ENCODE data around the gene KIF21B. TPM values are rescaled to one million over a fixed set of nuclear protein-coding genes. Genes with fewer than 3 reads are reported as not detected.

Gene KIF21B
- total RNA-seq, 5 donors from 2014 or later (not counting 1 experiment from before 2014, with no cell fraction given) = 70.8 to 110 (median 101) TPM

GRCh38 chr1:200990114-200990513 lies 33.4 kb downstream of the KIF21B start:
- no peak for ATAC-seq (replicated peaks in 1 of 4)
- peaks cover 27 to 95% of the 10 kb centered on the region in 2 donors for H3K36me3 ChIP-seq (ENCODE audit: control insufficient read depth in 2 of 2, extremely low read depth in 1 of 2, insufficient read depth in 1 of 2, low read length in 1 of 2)

GRCh38 chr1:200989337-200989736 lies 34.2 kb downstream of the KIF21B start:
- ATAC-seq (replicated peaks in 1 of 4) (no peak), DNase-seq (no peak)
- Histone ChIP-seq H3K9me3 (no peaks in the 10 kb centered on the region), H3K4me1 (ENCODE audit: control insufficient read depth in 1 of 2, extremely low read depth in 1 of 2, insufficient read depth in 2 of 2, low read length in 2 of 2) (no peaks in the 10 kb centered on the region), H3K27me3 (replicated peaks in 1 of 2; ENCODE audit: control insufficient read depth in 2 of 2, extremely low read depth in 1 of 2, insufficient read depth in 2 of 2, low read length in 1 of 2) (no peaks in the 10 kb centered on the region), H3K27ac (ENCODE audit: low read length) (no peak overlapping the region), H3K4me3 (ENCODE audit: control insufficient read depth in 1 of 2, extremely low read depth in 1 of 2, low read length in 1 of 2) (no peak overlapping the region), H3K36me3 (ENCODE audit: control insufficient read depth in 2 of 2, extremely low read depth in 1 of 2, insufficient read depth in 1 of 2, low read length in 1 of 2) (peaks cover 27 to 95% of the 10 kb centered on the region in 2 donors)
- no peaks in the 10 kb centered on the region for H3K4me1 Mint-ChIP-seq
- H3K36me3 Mint-ChIP-seq = peaks cover 34% of the 10 kb centered on the region
- WGBS (ENCODE audit: insufficient coverage) = no CpG with 5 or more reads among the region's 4 CpGs
- CTCF ChIA-PET = no interaction called here
- H3K27ac Mint-ChIP-seq = peak overlapping the region in 1 of 2 donors; percentile 48
- H3K9me3 Mint-ChIP-seq = no peaks in the 10 kb centered on the region
- POLR2A ChIA-PET = no interaction called here
- H3K4me3 Mint-ChIP-seq = no peak overlapping the region
- no peaks in the 10 kb centered on the region for H3K27me3 Mint-ChIP-seq

More at GRCh38 chr1:200990114-200990513, 33.4 kb downstream of the KIF21B start:
- H3K9me3 ChIP-seq = no peaks in the 10 kb centered on the region
- ChIA-PET POLR2A (no interaction called here), CTCF (no interaction called here)
- no peaks in the 10 kb centered on the region for H3K4me1 ChIP-seq (ENCODE audit: control insufficient read depth in 1 of 2, extremely low read depth in 1 of 2, insufficient read depth in 2 of 2, low read length in 2 of 2)
- H3K4me3 ChIP-seq (ENCODE audit: control insufficient read depth in 1 of 2, extremely low read depth in 1 of 2, low read length in 1 of 2) = no peak overlapping the region
- DNase-seq = no peak
- H3K27ac Mint-ChIP-seq = no peak overlapping the region
- WGBS (ENCODE audit: insufficient coverage) = no CpG with 5 or more reads among the region's 9 CpGs
- peaks cover 31% of the 10 kb centered on the region for H3K36me3 Mint-ChIP-seq
- no peak overlapping the region for H3K27ac ChIP-seq (ENCODE audit: low read length)
- H3K27me3 ChIP-seq (replicated peaks in 1 of 2; ENCODE audit: control insufficient read depth in 2 of 2, extremely low read depth in 1 of 2, insufficient read depth in 2 of 2, low read length in 1 of 2) = no peaks in the 10 kb centered on the region
- no peaks in the 10 kb centered on the region for H3K9me3 Mint-ChIP-seq
- no peaks in the 10 kb centered on the region for H3K27me3 Mint-ChIP-seq
- H3K4me3 Mint-ChIP-seq = no peak overlapping the region
- H3K4me1 Mint-ChIP-seq = no peaks in the 10 kb centered on the region

GRCh38 chr1:200988693-200989092 lies 34.8 kb downstream of the KIF21B start:
- peak overlapping the region in 1 of 2 donors; percentile 6 for H3K27ac Mint-ChIP-seq
- ATAC-seq (replicated peaks in 1 of 4) = no peak
- H3K4me1 Mint-ChIP-seq = no peaks in the 10 kb centered on the region
- Histone ChIP-seq H3K27ac (ENCODE audit: low read length) (no peak overlapping the region), H3K4me1 (ENCODE audit: control insufficient read depth in 1 of 2, extremely low read depth in 1 of 2, insufficient read depth in 2 of 2, low read length in 2 of 2) (no peaks in the 10 kb centered on the region), H3K9me3 (no peaks in the 10 kb centered on the region), H3K36me3 (ENCODE audit: control insufficient read depth in 2 of 2, extremely low read depth in 1 of 2, insufficient read depth in 1 of 2, low read length in 1 of 2) (peaks cover 30 to 95% of the 10 kb centered on the region in 2 donors), H3K27me3 (replicated peaks in 1 of 2; ENCODE audit: control insufficient read depth in 2 of 2, extremely low read depth in 1 of 2, insufficient read depth in 2 of 2, low read length in 1 of 2) (no peaks in the 10 kb centered on the region), H3K4me3 (ENCODE audit: control insufficient read depth in 1 of 2, extremely low read depth in 1 of 2, low read length in 1 of 2) (no peak overlapping the region)
- no peaks in the 10 kb centered on the region for H3K27me3 Mint-ChIP-seq
- H3K36me3 Mint-ChIP-seq = peaks cover 41% of the 10 kb centered on the region
- H3K9me3 Mint-ChIP-seq = no peaks in the 10 kb centered on the region
- ChIA-PET POLR2A (no interaction called here), CTCF (interaction anchor here in 1 of 2 donors (0.6 kb wide), 1 partner anchor 57 kb away, joined by 12 read pairs; no protein-coding TSS in a partner anchor)
- no peak overlapping the region for H3K4me3 Mint-ChIP-seq
- WGBS (ENCODE audit: insufficient coverage) = 95% methylated on average over 9 of the region's 9 CpGs
- DNase-seq = no peak

GRCh38 chr1:200985481-200985880 lies 38.0 kb downstream of the KIF21B start:
- Mint-ChIP-seq H3K9me3 (no peaks in the 10 kb centered on the region), H3K27me3 (no peaks in the 10 kb centered on the region), H3K4me3 (no peak overlapping the region), H3K36me3 (peaks cover 65% of the 10 kb centered on the region), H3K27ac (peak overlapping the region in 1 of 2 donors; percentile 39), H3K4me1 (no peaks in the 10 kb centered on the region)
- WGBS (ENCODE audit: insufficient coverage) = 100% methylated on average over 1 of the region's 1 CpG
- ATAC-seq (replicated peaks in 1 of 4) = no peak
- Histone ChIP-seq H3K27ac (ENCODE audit: low read length) (no peak overlapping the region), H3K27me3 (replicated peaks in 1 of 2; ENCODE audit: control insufficient read depth in 2 of 2, extremely low read depth in 1 of 2, insufficient read depth in 2 of 2, low read length in 1 of 2) (no peaks in the 10 kb centered on the region), H3K36me3 (ENCODE audit: control insufficient read depth in 2 of 2, extremely low read depth in 1 of 2, insufficient read depth in 1 of 2, low read length in 1 of 2) (peaks cover 31 to 96% of the 10 kb centered on the region in 2 donors), H3K9me3 (no peaks in the 10 kb centered on the region), H3K4me3 (ENCODE audit: control insufficient read depth in 1 of 2, extremely low read depth in 1 of 2, low read length in 1 of 2) (no peak overlapping the region), H3K4me1 (ENCODE audit: control insufficient read depth in 1 of 2, extremely low read depth in 1 of 2, insufficient read depth in 2 of 2, low read length in 2 of 2) (no peaks in the 10 kb centered on the region)
- DNase-seq = no peak
- ChIA-PET CTCF (interaction anchor here in 1 of 2 donors (0.5 kb wide), 1 partner anchor 363 kb away, joined by 3 read pairs; no protein-coding TSS in a partner anchor), POLR2A (no interaction called here)

- H3K27me3 ChIP-seq (replicated peaks in 1 of 2; ENCODE audit: control insufficient read depth in 2 of 2, extremely low read depth in 1 of 2, insufficient read depth in 2 of 2, low read length in 1 of 2) = no peaks in the 10 kb centered on the region
- H3K27ac ChIP-seq (ENCODE audit: low read length) = no peak overlapping the region
- Mint-ChIP-seq H3K4me3 (no peak overlapping the region), H3K27ac (peak overlapping the region in 1 of 2 donors; percentile 59), H3K36me3 (peaks cover 74% of the 10 kb centered on the region), H3K27me3 (no peaks in the 10 kb centered on the region), H3K4me1 (no peaks in the 10 kb centered on the region), H3K9me3 (no peaks in the 10 kb centered on the region)
- ChIA-PET POLR2A (no interaction called here), CTCF (interaction anchor here in 1 of 2 donors (0.6 kb wide), 1 partner anchor 936 kb away, joined by 4 read pairs; no protein-coding TSS in a partner anchor)
- no peak for ATAC-seq (replicated peaks in 1 of 4)
- no peak overlapping the region for H3K4me3 ChIP-seq (ENCODE audit: control insufficient read depth in 1 of 2, extremely low read depth in 1 of 2, low read length in 1 of 2)
- no peaks in the 10 kb centered on the region for H3K4me1 ChIP-seq (ENCODE audit: control insufficient read depth in 1 of 2, extremely low read depth in 1 of 2, insufficient read depth in 2 of 2, low read length in 2 of 2)
- WGBS (ENCODE audit: insufficient coverage) = 98% methylated on average over 7 of the region's 12 CpGs
- peaks cover 38 to 96% of the 10 kb centered on the region in 2 donors for H3K36me3 ChIP-seq (ENCODE audit: control insufficient read depth in 2 of 2, extremely low read depth in 1 of 2, insufficient read depth in 1 of 2, low read length in 1 of 2)
- H3K9me3 ChIP-seq = no peaks in the 10 kb centered on the region
- DNase-seq = no peak
These were observed 40.4 kb downstream of the KIF21B start for GRCh38 chr1:200983035-200983561.

GRCh38 chr1:200982071-200982945 lies 41.2 kb downstream of the KIF21B start:
- Histone ChIP-seq H3K4me3 (ENCODE audit: control insufficient read depth in 1 of 2, extremely low read depth in 1 of 2, low read length in 1 of 2) (no peak overlapping the region), H3K36me3 (ENCODE audit: control insufficient read depth in 2 of 2, extremely low read depth in 1 of 2, insufficient read depth in 1 of 2, low read length in 1 of 2) (peaks cover 45 to 93% of the 10 kb centered on the region in 2 donors), H3K4me1 (ENCODE audit: control insufficient read depth in 1 of 2, extremely low read depth in 1 of 2, insufficient read depth in 2 of 2, low read length in 2 of 2) (no peaks in the 10 kb centered on the region), H3K9me3 (no peaks in the 10 kb centered on the region), H3K27ac (ENCODE audit: low read length) (no peak overlapping the region), H3K27me3 (replicated peaks in 1 of 2; ENCODE audit: control insufficient read depth in 2 of 2, extremely low read depth in 1 of 2, insufficient read depth in 2 of 2, low read length in 1 of 2) (no peaks in the 10 kb centered on the region)
- ChIA-PET CTCF (interaction anchor here in 1 of 2 donors (0.6 to 3.6 kb wide), 2 partner anchors 10 to 937 kb away, joined by 4 to 19 read pairs; no protein-coding TSS in a partner anchor), POLR2A (no interaction called here)
- Mint-ChIP-seq H3K27ac (no peak overlapping the region), H3K9me3 (no peaks in the 10 kb centered on the region), H3K36me3 (peaks cover 68% of the 10 kb centered on the region), H3K27me3 (no peaks in the 10 kb centered on the region), H3K4me1 (no peaks in the 10 kb centered on the region), H3K4me3 (no peak overlapping the region)
- ATAC-seq (replicated peaks in 1 of 4) = no peak
- WGBS (ENCODE audit: insufficient coverage) = 95% methylated on average over 16 of the region's 19 CpGs
- DNase-seq = no peak
